H9 (cell line): ENCODE results near the gene UBE3B. TPM values are rescaled to one million over a fixed set of nuclear protein-coding genes. Genes with fewer than 3 reads are reported as not detected.

Source experiments
- DNase-seq: peaks from one replicate; pipeline ENCODE4 v3.0.0-alpha.2; 2017
- H2AFZ ChIP-seq: one replicate; pipeline ENCODE4 v1.6.1; 2013; ENCODE audit warnings: mild to moderate bottlenecking, low read length, control low read depth, moderate library complexity
- H2AK5ac ChIP-seq: 2 replicates; pipeline ENCODE4 v1.6.1; 2013; ENCODE audit warnings: low read length, control low read depth, mixed read lengths; ENCODE audit not compliant: insufficient read length
- H2BK120ac ChIP-seq: one replicate; pipeline ENCODE4 v1.6.1; 2013; ENCODE audit warnings: low read depth, mild to moderate bottlenecking, low read length, control low read depth, inconsistent platforms; ENCODE audit not compliant: poor library complexity, severe bottlenecking
- H2BK12ac ChIP-seq: 2 replicates; pipeline ENCODE4 v1.6.1; 2013; ENCODE audit warnings: low read length, control low read depth, mixed read lengths, low read depth; ENCODE audit not compliant: insufficient read length
- H2BK15ac ChIP-seq: 2 replicates; pipeline ENCODE4 v1.6.1; 2013; ENCODE audit warnings: low read depth, low read length, control low read depth
- H2BK20ac ChIP-seq: one replicate; pipeline ENCODE4 v1.6.1; 2013; ENCODE audit warnings: low read depth, mild to moderate bottlenecking, low read length, control low read depth, inconsistent platforms; ENCODE audit not compliant: poor library complexity, severe bottlenecking
- H2BK5ac ChIP-seq: 2 replicates; pipeline ENCODE4 v1.6.1; 2013; ENCODE audit warnings: low read length, control low read depth, mixed read lengths; ENCODE audit not compliant: insufficient read length
- H3K14ac ChIP-seq: 2 replicates; pipeline ENCODE4 v1.6.1; 2013; ENCODE audit warnings: low read length, control low read depth; ENCODE audit not compliant: insufficient read depth
- H3K18ac ChIP-seq: 2 replicates; pipeline ENCODE4 v1.6.1; 2013; ENCODE audit warnings: low read depth, mild to moderate bottlenecking, mixed read lengths, low read length, control low read depth; ENCODE audit not compliant: insufficient read length
- H3K23ac ChIP-seq: 2 replicates; pipeline ENCODE4 v1.6.1; 2013; ENCODE audit warnings: low read length, control low read depth, mixed read lengths, low read depth; ENCODE audit not compliant: insufficient read length
- H3K23me2 ChIP-seq: 2 replicates; pipeline ENCODE4 v1.6.1; 2013; ENCODE audit warnings: low read depth, mild to moderate bottlenecking, mixed read lengths, low read length, control low read depth; ENCODE audit not compliant: insufficient read length, poor library complexity, severe bottlenecking
- H3K27ac ChIP-seq: 2 replicates; pipeline ENCODE4 v1.5.1; 2013; ENCODE audit warnings: low read length, control low read depth, mixed read lengths, low read depth; ENCODE audit not compliant: insufficient read length
- H3K27me3 ChIP-seq: 2 replicates; pipeline ENCODE4 v1.6.1; 2013; ENCODE audit warnings: low read length, control low read depth, inconsistent platforms; ENCODE audit not compliant: insufficient read depth
- H3K4ac ChIP-seq: 2 replicates; pipeline ENCODE4 v1.6.1; 2013; ENCODE audit warnings: low read depth, mild to moderate bottlenecking, control low read depth, inconsistent platforms, low read length, moderate library complexity
- H3K4me1 ChIP-seq: 2 replicates; pipeline ENCODE4 v1.6.1; 2013; ENCODE audit warnings: low read length, control low read depth, inconsistent platforms; ENCODE audit not compliant: insufficient read depth
- H3K4me2 ChIP-seq: 2 replicates; pipeline ENCODE4 v1.6.1; 2013; ENCODE audit warnings: low read length, control low read depth, mixed read lengths; ENCODE audit not compliant: insufficient read length, insufficient read depth
- H3K56ac ChIP-seq: 2 replicates; pipeline ENCODE4 v1.6.1; 2013; ENCODE audit warnings: low read depth, mild to moderate bottlenecking, mixed read lengths, low read length, control low read depth; ENCODE audit not compliant: insufficient read length
- H3K79me1 ChIP-seq: 2 replicates; pipeline ENCODE4 v1.6.1; 2013; ENCODE audit warnings: low read depth, mild to moderate bottlenecking, moderate library complexity, low read length, control low read depth, inconsistent platforms; ENCODE audit not compliant: insufficient read depth, poor library complexity, severe bottlenecking
- H3K79me2 ChIP-seq: 2 replicates; pipeline ENCODE4 v1.6.1; 2013; ENCODE audit warnings: low read length, control low read depth, inconsistent platforms; ENCODE audit not compliant: insufficient read depth
- H3K9ac ChIP-seq: 2 replicates; pipeline ENCODE4 v1.6.1; 2013; ENCODE audit warnings: low read length, control low read depth, mixed read lengths; ENCODE audit not compliant: insufficient read length; ENCODE audit errors: extremely low read depth
- H3K9me3 ChIP-seq: one replicate; pipeline ENCODE4 v1.6.1; 2013; ENCODE audit warnings: low read depth, low read length, inconsistent platforms; ENCODE audit not compliant: control insufficient read depth
- H3T11ph ChIP-seq: one replicate; pipeline ENCODE4 v1.6.1; 2013; ENCODE audit warnings: mild to moderate bottlenecking, low read length, control low read depth, inconsistent platforms
- H4K20me1 ChIP-seq: one replicate; pipeline ENCODE4 v1.6.1; 2013; ENCODE audit not compliant: control insufficient read depth, insufficient read length, insufficient read depth
- H4K5ac ChIP-seq: 2 replicates; pipeline ENCODE4 v1.6.1; 2013; ENCODE audit warnings: low read depth, mild to moderate bottlenecking, mixed read lengths, low read length, control low read depth; ENCODE audit not compliant: insufficient read length
- H4K8ac ChIP-seq: replicated peaks from 2 replicates; pipeline ENCODE4 v1.6.1; 2013; ENCODE audit warnings: low read length, control low read depth, mixed read lengths, low read depth; ENCODE audit not compliant: insufficient read length
- H4K91ac ChIP-seq: 2 replicates; pipeline ENCODE4 v1.6.1; 2013; ENCODE audit warnings: low read depth, mild to moderate bottlenecking, moderate library complexity, mixed read lengths, low read length, control low read depth; ENCODE audit not compliant: insufficient read length
- H3K27ac Mint-ChIP-seq, 3 experiments: 2 replicates in 2 of 3; 3 replicates in 1 of 3; pipeline ENCODE4 v1.8.0; 2020 to 2021; ENCODE audit warnings: mixed read lengths in 3 of 3, mild to moderate bottlenecking in 1 of 3, moderate library complexity in 1 of 3
- H3K27me3 Mint-ChIP-seq: 2 replicates; pipeline ENCODE4 v1.8.0; 2021; ENCODE audit warnings: low read depth, mild to moderate bottlenecking, moderate library complexity, mixed read lengths
- H3K36me3 Mint-ChIP-seq, 3 experiments: 2 replicates in 2 of 3; 3 replicates in 1 of 3; pipeline ENCODE4 v1.8.0; 2020 to 2021; ENCODE audit warnings: low read depth in 3 of 3, mixed read lengths in 3 of 3; ENCODE audit not compliant: insufficient read depth in 1 of 3
- H3K4me1 Mint-ChIP-seq, 2 experiments: 2 replicates each; pipeline ENCODE4 v1.8.0; 2020; ENCODE audit warnings: mixed read lengths in 2 of 2
- H3K4me3 Mint-ChIP-seq, 2 experiments: 2 replicates in 1 of 2; 3 replicates in 1 of 2; pipeline ENCODE4 v1.8.0; 2020 to 2021; ENCODE audit warnings: mild to moderate bottlenecking in 2 of 2, mixed read lengths in 2 of 2, moderate library complexity in 1 of 2
- H3K9me3 Mint-ChIP-seq, 2 experiments: 2 replicates in 1 of 2; 3 replicates in 1 of 2; pipeline ENCODE4 v1.8.0; 2020; ENCODE audit warnings: mild to moderate bottlenecking in 2 of 2, mixed read lengths in 2 of 2, moderate library complexity in 1 of 2
- WGBS: extraction: QIAGEN DNeasy Blood & Tissue Kit; methylation state at CpG from one replicate; pipeline ENCODE4 v1.1.7; 2013; ENCODE audit warnings: missing lambda C conversion rate, low lambda C conversion rate, mixed read lengths; ENCODE audit not compliant: insufficient read length; ENCODE audit errors: extremely low coverage; 5-methylcytosine and 5-hydroxymethylcytosine counted together
- total RNA-seq: library from RNA; stranded (reverse); gene quantifications from 2 replicates; pipeline ENCODE4 v1.2.1, GENCODE V29; 2021
- TF ChIP-seq, protein P1 (sequence below): fragments of 200-600 bp; sonication (generic); conservative IDR thresholded peaks from 3 replicates; pipeline ENCODE4 v1.8.0; 2021; ENCODE audit warnings: antibody characterized with exemption, mild to moderate bottlenecking

The UBE3B gene
- total RNA-seq, 1 experiment from 2014 or later = 24.2 TPM

- H2BK12ac ChIP-seq = no peak overlapping the region
- H3K27ac Mint-ChIP-seq = no peak overlapping the region
- no CpG with 5 or more reads among the region's 7 CpGs for WGBS
- no peaks in the 10 kb centered on the region; the same call in 1 of the 2 replicates for H3K79me2 ChIP-seq
- no peaks in the 10 kb centered on the region for H3K9me3 Mint-ChIP-seq
- no peaks in the 10 kb centered on the region for H3K4me1 ChIP-seq
- peaks cover 14 to 74% (median 66%) of the 10 kb centered on the region in 3 experiments; a peak in 6 of 7 replicates for H3K36me3 Mint-ChIP-seq
- no peak overlapping the region for H2BK20ac ChIP-seq
- H2BK5ac ChIP-seq = no peak overlapping the region
- no peak overlapping the region for H2BK15ac ChIP-seq
- no peaks in the 10 kb centered on the region for H3K9me3 ChIP-seq
- H2AK5ac ChIP-seq = no peak overlapping the region
- no peaks in the 10 kb centered on the region for H3K79me1 ChIP-seq
- no peak overlapping the region for H4K8ac ChIP-seq
- no peaks in the 10 kb centered on the region for H3K23me2 ChIP-seq
- no peaks in the 10 kb centered on the region for H3K27me3 ChIP-seq
- H3K18ac ChIP-seq = no peak overlapping the region
- H2BK120ac ChIP-seq = no peak overlapping the region
- H3K23ac ChIP-seq = no peak overlapping the region
- DNase-seq = no peak
- H3K4me1 Mint-ChIP-seq = no peaks in the 10 kb centered on the region
- H4K20me1 ChIP-seq = no peaks in the 10 kb centered on the region
- H3K4me2 ChIP-seq = no peak overlapping the region
- no peak overlapping the region for H4K5ac ChIP-seq
- no peak overlapping the region for H3K27ac ChIP-seq
- no peak overlapping the region for H3K14ac ChIP-seq
- H3K9ac ChIP-seq = no peak overlapping the region
- H3K4me3 Mint-ChIP-seq = no peak overlapping the region
- no peaks in the 10 kb centered on the region for H3K27me3 Mint-ChIP-seq
- H3K56ac ChIP-seq = no peak overlapping the region
- no peak overlapping the region for H3T11ph ChIP-seq
- H4K91ac ChIP-seq = no peak overlapping the region
- no peak overlapping the region for H3K4ac ChIP-seq
- H2AFZ ChIP-seq = no peak overlapping the region
- TF ChIP-seq, protein P1, sequence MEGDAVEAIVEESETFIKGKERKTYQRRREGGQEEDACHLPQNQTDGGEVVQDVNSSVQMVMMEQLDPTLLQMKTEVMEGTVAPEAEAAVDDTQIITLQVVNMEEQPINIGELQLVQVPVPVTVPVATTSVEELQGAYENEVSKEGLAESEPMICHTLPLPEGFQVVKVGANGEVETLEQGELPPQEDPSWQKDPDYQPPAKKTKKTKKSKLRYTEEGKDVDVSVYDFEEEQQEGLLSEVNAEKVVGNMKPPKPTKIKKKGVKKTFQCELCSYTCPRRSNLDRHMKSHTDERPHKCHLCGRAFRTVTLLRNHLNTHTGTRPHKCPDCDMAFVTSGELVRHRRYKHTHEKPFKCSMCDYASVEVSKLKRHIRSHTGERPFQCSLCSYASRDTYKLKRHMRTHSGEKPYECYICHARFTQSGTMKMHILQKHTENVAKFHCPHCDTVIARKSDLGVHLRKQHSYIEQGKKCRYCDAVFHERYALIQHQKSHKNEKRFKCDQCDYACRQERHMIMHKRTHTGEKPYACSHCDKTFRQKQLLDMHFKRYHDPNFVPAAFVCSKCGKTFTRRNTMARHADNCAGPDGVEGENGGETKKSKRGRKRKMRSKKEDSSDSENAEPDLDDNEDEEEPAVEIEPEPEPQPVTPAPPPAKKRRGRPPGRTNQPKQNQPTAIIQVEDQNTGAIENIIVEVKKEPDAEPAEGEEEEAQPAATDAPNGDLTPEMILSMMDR = no peak
These were observed 10.7 kb downstream of the UBE3B start for GRCh38 chr12:109488051-109488665.
